Subcutaneous abdominal adipose tissue (tissue), 5 donors: ENCODE results near the gene HIRA.
A peak's percentile ranks its signal among the peaks of the same experiment; 100 is the strongest.
"Not testable (repeated sequence)": the region's sequence is repeated elsewhere in the genome, so short reads cannot be mapped to it uniquely, and the experiment has no call there.

Source experiments
- H3K27ac ChIP-seq: one replicate; pipeline ENCODE4 v1.7.0; 2013; ENCODE audit warnings: low read depth, mild to moderate bottlenecking, inconsistent platforms, low read length, moderate library complexity
- H3K27me3 ChIP-seq, 5 donors: one replicate each; pipeline ENCODE4 v1.7.0; 2013; ENCODE audit warnings: low read length in 5 of 5, inconsistent platforms in 1 of 5; ENCODE audit not compliant: control insufficient read depth in 5 of 5, insufficient read depth in 4 of 5
- H3K36me3 ChIP-seq, 5 donors: one replicate each; pipeline ENCODE4 v1.7.0; 2013; ENCODE audit warnings: low read length in 5 of 5; ENCODE audit not compliant: control insufficient read depth in 5 of 5, insufficient read depth in 5 of 5
- H3K4me1 ChIP-seq, 5 donors: one replicate each; pipeline ENCODE4 v1.7.0; 2013; ENCODE audit warnings: low read length in 5 of 5, mild to moderate bottlenecking in 3 of 5, moderate library complexity in 1 of 5; ENCODE audit not compliant: control insufficient read depth in 5 of 5, insufficient read depth in 5 of 5
- H3K4me3 ChIP-seq, 5 donors: one replicate each; pipeline ENCODE4 v1.7.0; 2013; ENCODE audit warnings: low read length in 5 of 5, low read depth in 1 of 5
- H3K9ac ChIP-seq, 5 donors: one replicate each; pipeline ENCODE4 v1.7.0; 2013; ENCODE audit warnings: low read length in 5 of 5, mild to moderate bottlenecking in 4 of 5, moderate library complexity in 3 of 5
- H3K9me3 ChIP-seq, 5 donors: one replicate each; pipeline ENCODE4 v1.7.0; 2013; ENCODE audit warnings: low read length in 5 of 5; ENCODE audit not compliant: control insufficient read depth in 5 of 5
- donor health status: healthy.
- donor health status: healthy.
- donor health status: healthy.
- donor health status: healthy.
- donor health status: healthy.

The HIRA gene

DNA sequence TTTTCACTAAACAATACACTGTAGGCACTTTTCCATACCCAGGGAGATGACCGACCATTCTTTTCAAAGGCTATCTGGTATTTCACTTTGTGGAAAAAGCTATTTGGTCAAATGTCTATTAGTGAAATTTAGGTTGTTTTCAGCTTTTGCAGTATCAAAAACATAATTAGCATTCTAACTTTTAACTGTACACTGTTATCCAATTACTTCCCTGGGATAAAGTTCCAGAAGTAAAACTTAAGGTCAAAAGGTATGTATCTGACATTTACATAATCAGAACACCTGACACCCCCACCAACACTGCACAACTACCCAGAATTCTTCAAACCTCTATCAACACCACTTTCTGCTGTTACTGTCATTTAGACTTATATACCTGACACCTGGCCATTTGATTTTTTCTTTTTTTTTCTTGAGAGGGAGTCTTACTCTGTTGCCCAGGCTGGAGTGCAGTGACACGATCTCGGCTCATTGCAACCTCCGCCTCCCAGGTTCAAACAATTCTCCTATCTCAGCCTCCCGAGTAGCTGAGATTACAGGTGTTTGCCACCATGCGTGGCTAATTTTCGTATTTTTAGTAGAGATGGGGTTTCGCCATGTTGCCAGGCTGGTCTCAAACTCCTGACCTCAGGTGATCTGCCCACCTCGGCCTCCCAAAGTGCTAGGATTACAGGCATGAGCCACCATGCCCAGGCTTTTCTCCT lies 13.9 kb upstream of the HIRA start:
- Histone ChIP-seq H3K4me1 (peaks cover 3 to 26% (median 23%) of the 10 kb centered on the region in 5 donors), H3K36me3 (peaks cover 0 to 33% (median 19%) of the 10 kb centered on the region in 5 donors), H3K9ac (peak overlapping the region in 1 of 5 donors; percentile 88)
- not testable (repeated sequence) for H3K27me3 ChIP-seq, H3K4me3 ChIP-seq, H3K9me3 ChIP-seq, H3K27ac ChIP-seq

DNA sequence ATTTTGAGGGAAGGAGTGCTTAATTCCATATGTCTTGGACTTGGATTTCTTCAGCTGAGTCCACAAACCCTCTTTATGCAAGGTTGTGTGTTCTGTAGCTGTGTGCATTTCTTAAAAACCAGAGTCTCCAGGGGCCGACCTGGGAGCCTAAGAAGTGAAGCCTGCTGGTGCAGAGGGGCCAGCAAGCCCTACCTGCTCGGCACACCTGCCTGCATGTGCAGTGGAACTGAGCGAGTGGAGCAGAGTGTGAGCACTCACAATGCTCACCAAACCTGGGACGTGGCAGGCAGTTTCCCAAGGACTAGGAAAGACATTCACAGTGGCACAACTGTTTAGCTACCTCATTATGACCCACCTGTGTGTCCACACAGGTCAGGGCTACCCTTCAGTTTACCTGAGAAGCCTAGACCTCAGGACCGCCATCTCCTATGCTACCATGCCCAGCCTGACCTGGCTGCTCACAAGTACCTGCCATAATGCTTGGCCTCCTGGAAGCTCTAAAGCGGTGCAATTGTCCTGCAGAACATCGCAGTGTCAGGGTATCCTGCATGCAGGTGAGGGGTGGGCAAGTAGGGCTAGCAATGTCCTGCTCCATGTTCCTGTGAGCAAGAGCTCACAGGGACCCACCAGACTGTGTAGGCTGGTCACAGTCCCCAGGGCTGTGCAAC lies 12.1 kb upstream of the HIRA start:
- Histone ChIP-seq H3K27ac (no peak overlapping the region), H3K4me1 (peaks cover 3 to 26% (median 19%) of the 10 kb centered on the region in 5 donors), H3K9ac (no peak overlapping the region)

DNA sequence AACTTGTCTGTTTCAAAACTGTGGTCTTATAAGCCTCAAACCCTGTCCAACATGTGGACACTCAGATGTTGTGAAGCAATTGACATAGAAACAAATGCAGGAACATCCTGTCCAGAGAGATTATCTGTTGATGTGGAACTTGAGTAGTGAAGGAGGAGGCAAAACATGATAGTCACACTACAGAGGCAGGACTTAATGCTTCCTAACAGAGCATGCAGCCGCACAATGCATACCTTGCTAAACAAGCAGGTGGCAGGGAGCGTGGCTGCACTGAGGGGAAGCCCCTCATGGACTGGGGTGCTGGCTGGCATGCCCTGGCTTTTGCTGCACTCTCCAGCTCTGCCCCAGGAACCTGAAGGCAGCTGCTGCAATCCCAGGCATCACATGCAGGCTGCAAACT lies 10.6 kb upstream of the HIRA start:
- Histone ChIP-seq H3K27me3 (no peaks in the 10 kb centered on the region), H3K9me3 (no peaks in the 10 kb centered on the region), H3K4me1 (peaks cover 3 to 20% (median 11%) of the 10 kb centered on the region in 5 donors), H3K36me3 (peaks cover 3 to 29% (median 19%) of the 10 kb centered on the region in 5 donors), H3K9ac (no peak overlapping the region), H3K4me3 (no peak overlapping the region), H3K27ac (no peak overlapping the region)

More for the DNA sequence above, 12.1 kb upstream of the HIRA start:
- H3K9me3 ChIP-seq: no peaks in the 10 kb centered on the region
- peaks cover 0 to 29% (median 19%) of the 10 kb centered on the region in 5 donors for H3K36me3 ChIP-seq
- no peak overlapping the region for H3K4me3 ChIP-seq
- no peaks in the 10 kb centered on the region for H3K27me3 ChIP-seq

DNA sequence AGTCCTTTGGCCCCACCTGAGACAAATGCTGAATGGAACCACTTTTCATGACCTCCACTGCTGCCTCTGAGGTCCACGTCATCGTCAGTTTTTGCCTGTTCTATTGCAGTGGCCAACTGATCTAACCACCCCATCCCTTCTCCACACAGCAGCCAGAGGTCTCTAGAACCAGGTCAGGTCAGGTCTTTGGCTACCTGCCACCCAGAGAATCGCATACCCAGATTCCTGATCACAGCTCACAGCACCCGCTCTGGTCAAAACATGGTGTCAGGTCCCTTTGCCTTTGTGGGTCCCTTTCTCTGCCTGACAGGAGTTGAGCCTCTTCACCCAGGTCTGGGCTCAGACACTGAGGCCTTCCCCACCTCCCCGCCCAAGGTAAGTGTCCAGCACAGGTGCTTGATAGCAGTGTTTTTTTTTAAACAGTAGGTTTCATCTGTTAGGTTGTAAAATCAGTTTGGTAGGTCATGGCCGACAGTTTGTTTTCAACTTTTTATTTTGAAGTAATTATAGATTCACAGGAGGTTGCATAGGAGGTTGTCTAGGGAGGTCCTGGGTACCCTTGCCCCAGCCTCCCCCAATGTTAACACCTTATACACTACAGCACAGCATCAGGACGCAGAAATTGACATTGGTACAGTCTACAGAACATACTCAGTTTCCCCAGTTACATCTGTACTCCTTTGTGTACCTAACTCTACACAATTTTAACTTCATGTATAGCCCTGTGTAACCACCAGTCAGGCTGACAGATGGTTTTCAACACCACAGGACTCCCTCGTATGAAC lies 9.1 kb upstream of the HIRA start:
- H3K36me3 ChIP-seq: peaks cover 3 to 40% (median 27%) of the 10 kb centered on the region in 5 donors
- no peak overlapping the region for H3K9ac ChIP-seq
- no peak overlapping the region for H3K27ac ChIP-seq
- H3K4me3 ChIP-seq: no peak overlapping the region
- peaks cover 0 to 10% (median 0%) of the 10 kb centered on the region in 5 donors for H3K4me1 ChIP-seq
- H3K27me3 ChIP-seq: no peaks in the 10 kb centered on the region
- no peaks in the 10 kb centered on the region for H3K9me3 ChIP-seq

DNA sequence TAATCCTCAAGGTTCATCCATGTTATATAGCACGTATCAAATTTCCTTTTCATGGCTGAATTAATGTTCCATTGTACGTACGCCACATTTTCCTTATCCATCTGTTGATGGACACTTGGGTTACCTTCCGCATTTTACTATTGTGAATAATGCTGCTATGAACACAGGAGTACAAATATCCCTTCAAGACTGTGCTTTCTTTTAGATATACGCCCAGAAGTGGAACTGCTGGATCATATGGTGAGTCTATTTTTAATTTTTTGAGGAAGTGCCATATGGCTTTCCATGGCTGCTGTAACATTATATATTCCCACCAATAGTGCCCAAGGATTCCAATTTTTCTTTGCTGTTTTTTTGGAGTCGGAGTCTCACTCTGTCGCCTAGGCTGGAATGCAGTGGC lies 6.8 kb upstream of the HIRA start:
- Histone ChIP-seq H3K27me3 (no peaks in the 10 kb centered on the region), H3K36me3 (peaks cover 13 to 41% (median 25%) of the 10 kb centered on the region in 5 donors), H3K4me1 (peaks cover 0 to 4% (median 3%) of the 10 kb centered on the region in 5 donors), H3K27ac (no peak overlapping the region), H3K9me3 (no peaks in the 10 kb centered on the region), H3K4me3 (no peak overlapping the region), H3K9ac (no peak overlapping the region)

DNA sequence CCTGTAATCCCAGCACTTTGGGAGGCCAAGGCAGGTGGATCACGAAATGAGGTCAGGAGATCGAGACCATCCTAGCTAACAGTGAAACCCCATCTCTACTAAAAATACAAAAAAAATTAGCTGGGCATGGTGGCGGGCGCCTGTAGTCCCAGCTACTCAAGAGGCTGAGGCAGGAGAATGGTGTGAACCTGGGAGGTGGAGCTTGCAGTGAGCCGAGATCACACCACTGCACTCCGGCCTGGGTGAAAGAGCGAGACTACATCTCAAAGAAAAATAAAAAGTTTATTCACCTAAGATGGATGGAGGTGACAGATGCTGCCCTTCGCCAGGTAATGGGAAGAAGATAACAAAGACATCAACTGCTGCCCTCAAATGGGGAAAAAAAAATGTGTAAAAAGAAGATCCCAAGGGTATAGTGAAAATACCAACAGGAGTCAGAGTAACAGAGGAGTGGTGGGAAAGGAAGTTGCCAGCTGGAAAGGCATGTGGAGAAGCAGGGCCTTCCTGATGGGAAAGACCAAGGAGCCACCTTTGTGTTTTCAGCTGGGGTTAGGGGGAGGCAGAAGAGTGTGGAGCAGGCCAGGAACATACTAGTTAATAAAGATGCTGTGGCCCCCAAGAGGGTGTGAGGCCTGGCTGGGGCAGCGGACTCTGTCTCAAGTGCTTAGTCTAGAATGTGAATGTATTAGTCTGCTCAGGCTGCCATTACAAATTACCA lies 5.1 kb upstream of the HIRA start:
- not testable (repeated sequence) for H3K27ac ChIP-seq, H3K27me3 ChIP-seq, H3K9ac ChIP-seq, H3K9me3 ChIP-seq, H3K4me3 ChIP-seq
- peaks cover 13 to 28% (median 22%) of the 10 kb centered on the region in 5 donors for H3K36me3 ChIP-seq
- H3K4me1 ChIP-seq: peaks cover 0 to 10% (median 8%) of the 10 kb centered on the region in 5 donors

DNA sequence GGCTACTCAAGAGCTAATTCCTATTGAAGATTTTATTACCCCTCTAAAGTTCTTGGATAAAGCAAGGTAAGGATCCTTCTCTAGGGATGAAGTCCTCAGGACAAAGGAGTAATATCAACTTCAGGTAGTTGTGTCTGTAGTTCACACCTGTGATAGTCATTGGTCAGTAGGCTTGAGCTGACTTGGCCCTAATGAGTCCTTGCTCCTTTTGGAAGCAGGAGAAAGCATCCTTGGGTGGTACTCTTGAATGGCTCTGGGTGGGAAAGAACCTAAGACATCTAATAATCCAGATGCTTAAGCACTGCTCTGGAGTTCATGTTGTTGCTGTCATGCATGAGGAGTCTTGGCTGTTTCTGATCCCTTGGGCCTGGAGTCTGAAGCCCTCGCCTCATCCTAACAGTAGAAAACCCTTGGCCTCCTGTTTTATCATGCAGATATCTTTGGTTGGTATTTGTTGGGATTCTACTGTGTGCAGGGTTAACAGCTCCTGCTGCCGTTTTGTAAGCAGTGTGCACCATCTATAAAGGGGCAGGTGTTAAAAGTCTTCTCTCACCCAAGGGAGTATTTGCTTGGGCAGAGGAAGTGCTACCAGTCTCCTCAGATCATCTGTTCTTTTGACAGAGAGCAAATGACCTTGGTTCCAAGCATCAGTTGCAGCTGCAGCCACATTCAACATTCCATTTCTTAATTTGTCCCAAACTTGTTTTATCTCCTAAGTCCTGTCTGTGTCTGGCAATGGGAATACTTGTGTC lies 3.5 kb upstream of the HIRA start:
- peaks cover 4 to 23% (median 21%) of the 10 kb centered on the region in 5 donors for H3K4me1 ChIP-seq
- no peaks in the 10 kb centered on the region for H3K9me3 ChIP-seq
- H3K4me3 ChIP-seq: no peak overlapping the region
- H3K36me3 ChIP-seq: peaks cover 13 to 23% (median 20%) of the 10 kb centered on the region in 5 donors
- no peaks in the 10 kb centered on the region for H3K27me3 ChIP-seq
- H3K27ac ChIP-seq: no peak overlapping the region
- H3K9ac ChIP-seq: peak overlapping the region in 1 of 5 donors; percentile 33

DNA sequence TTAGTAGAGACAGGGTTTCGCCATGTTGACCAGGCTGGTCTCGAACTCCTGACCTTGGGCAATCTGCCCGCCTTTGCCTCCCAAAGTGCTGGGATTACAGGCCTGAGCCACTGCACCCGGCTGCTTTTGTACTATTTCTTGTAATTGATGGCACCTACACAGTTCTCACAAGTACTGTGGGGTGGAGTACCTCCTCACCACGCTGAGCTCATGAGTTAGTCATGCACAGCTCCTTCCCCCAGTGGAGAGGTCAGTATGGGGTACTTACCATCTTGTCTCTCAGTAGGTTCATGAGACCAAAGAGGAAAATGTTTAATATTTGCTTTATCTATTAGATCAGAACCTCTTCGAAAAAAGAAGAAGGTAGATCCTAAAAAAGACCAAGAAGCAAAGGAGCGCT lies 2.9 kb upstream of the HIRA start:
- peaks cover 13 to 23% (median 19%) of the 10 kb centered on the region in 5 donors for H3K36me3 ChIP-seq
- no peaks in the 10 kb centered on the region for H3K9me3 ChIP-seq
- H3K9ac ChIP-seq: peak overlapping the region in 1 of 5 donors; percentile 33
- H3K27me3 ChIP-seq: no peaks in the 10 kb centered on the region
- no peak overlapping the region for H3K27ac ChIP-seq
- H3K4me3 ChIP-seq: no peak overlapping the region
- peaks cover 4 to 29% (median 27%) of the 10 kb centered on the region in 5 donors for H3K4me1 ChIP-seq
